BE2C (cell line): ENCODE data around the gene C1QL1.

Source experiments
- DNase-seq: peaks from one replicate; pipeline ENCODE4 v3.0.0-alpha.2; 2020
- H3K27me3 ChIP-seq: fragments of 250-450 bp; sonication (Bioruptor Pico); 2 replicates; pipeline ENCODE4 v1.5.1; 2020; ENCODE audit warnings: mild to moderate bottlenecking
- H3K36me3 ChIP-seq: fragments of 250-450 bp; sonication (Bioruptor Pico); 2 replicates; pipeline ENCODE4 v1.5.1; 2020; ENCODE audit warnings: mild to moderate bottlenecking
- H3K4me1 ChIP-seq: fragments of 250-450 bp; sonication (Bioruptor Pico); 2 replicates; pipeline ENCODE4 v1.5.1; 2020
- H3K4me3 ChIP-seq: 2 replicates; pipeline ENCODE4 v1.5.1; 2011; ENCODE audit warnings: low read depth, low read length
- H3K9me3 ChIP-seq: fragments of 250-450 bp; sonication (Bioruptor Pico); 2 replicates; pipeline ENCODE4 v1.5.1; 2020
- CTCF ChIP-seq: IDR thresholded peaks from 2 replicates; pipeline ENCODE4 v1.5.1; 2012; ENCODE audit warnings: mild to moderate bottlenecking, low read depth, low read length

C1QL1 gene

GRCh38 chr17:44920565-44920940 lies 47.5 kb downstream of the C1QL1 start:
- no peak overlapping the region for H3K4me3 ChIP-seq
- peaks cover 46% of the 10 kb centered on the region for H3K4me1 ChIP-seq
- H3K9me3 ChIP-seq = no peaks in the 10 kb centered on the region
- no peak for TF ChIP-seq CTCF
- no peaks in the 10 kb centered on the region for H3K27me3 ChIP-seq
- peak; percentile 68 for DNase-seq
- peaks cover 1% of the 10 kb centered on the region for H3K36me3 ChIP-seq

GRCh38 chr17:44919885-44920564 lies 48.1 kb downstream of the C1QL1 start:
- no peak overlapping the region for H3K4me3 ChIP-seq
- no peaks in the 10 kb centered on the region for H3K9me3 ChIP-seq
- H3K36me3 ChIP-seq = no peaks in the 10 kb centered on the region; the same call in 1 of the 2 replicates
- peaks cover 46% of the 10 kb centered on the region for H3K4me1 ChIP-seq
- peak; percentile 89 for DNase-seq
- H3K27me3 ChIP-seq = no peaks in the 10 kb centered on the region
- TF ChIP-seq CTCF = peak; percentile 95

GRCh38 chr17:44919411-44919810 lies 48.7 kb downstream of the C1QL1 start:
- DNase-seq = no peak
- no peaks in the 10 kb centered on the region for H3K9me3 ChIP-seq
- peaks cover 46% of the 10 kb centered on the region for H3K4me1 ChIP-seq
- H3K4me3 ChIP-seq = no peak overlapping the region
- no peak for TF ChIP-seq CTCF
- no peaks in the 10 kb centered on the region for H3K27me3 ChIP-seq
- no peaks in the 10 kb centered on the region; the same call in 1 of the 2 replicates for H3K36me3 ChIP-seq

- H3K4me3 ChIP-seq = no peak overlapping the region
- peaks cover 34% of the 10 kb centered on the region for H3K4me1 ChIP-seq
- no peaks in the 10 kb centered on the region; the same call in 1 of the 2 replicates for H3K36me3 ChIP-seq
- TF ChIP-seq CTCF = no peak
- DNase-seq = no peak
- H3K9me3 ChIP-seq = no peaks in the 10 kb centered on the region
- no peaks in the 10 kb centered on the region for H3K27me3 ChIP-seq
Observed at GRCh38 chr17:44918006-44918405, 50.1 kb downstream of the C1QL1 start.

- Histone ChIP-seq H3K4me3 (no peak overlapping the region), H3K9me3 (no peaks in the 10 kb centered on the region), H3K36me3 (no peaks in the 10 kb centered on the region; the same call in 1 of the 2 replicates), H3K27me3 (no peaks in the 10 kb centered on the region), H3K4me1 (peaks cover 28% of the 10 kb centered on the region)
- TF ChIP-seq CTCF = no peak
- DNase-seq = no peak
Observed at GRCh38 chr17:44917456-44917855, 50.6 kb downstream of the C1QL1 start.

- DNase-seq = no peak
- no peaks in the 10 kb centered on the region for H3K9me3 ChIP-seq
- no peaks in the 10 kb centered on the region for H3K27me3 ChIP-seq
- no peak overlapping the region for H3K4me3 ChIP-seq
- peaks cover 22% of the 10 kb centered on the region for H3K4me1 ChIP-seq
- H3K36me3 ChIP-seq = no peaks in the 10 kb centered on the region
- no peak for TF ChIP-seq CTCF
Observed at GRCh38 chr17:44916781-44917241, 51.3 kb downstream of the C1QL1 start.
